Right lobe of liver (tissue), 6 donors: ENCODE data around the gene TNRC6C. TPM values are rescaled to one million over a fixed set of nuclear protein-coding genes. Genes with fewer than 3 reads are reported as not detected.
A peak's percentile ranks its signal among the peaks of the same experiment; 100 is the strongest.

Experiments used
- ATAC-seq, 4 donors: fragments of 200-7000 bp; cut with Tn5 transposase; one replicate each; pipeline ENCODE4 v1.9.1; 2020; ENCODE audit warnings: mild to moderate bottlenecking in 4 of 4, moderate library complexity in 4 of 4
- DNase-seq, 3 donors: peaks; one replicate each; pipeline ENCODE4 v3.0.0-alpha.2; 2020
- H3K27ac ChIP-seq, 3 donors: fragments of 200-600 bp; one replicate each; pipeline ENCODE4 v1.8.0; 2022
- H3K27me3 ChIP-seq, 2 donors: fragments of 200-600 bp; one replicate each; pipeline ENCODE4 v1.8.0; 2022
- H3K36me3 ChIP-seq, 4 donors: fragments of 200-600 bp; sonication (generic) in 1 of 4; one replicate each; pipeline versions ENCODE4 v1.5.1 to v1.8.0; 2017 to 2022; ENCODE audit warnings: control low read depth in 1 of 4
- H3K4me1 ChIP-seq, 4 donors: fragments of 200-600 bp; sonication (generic) in 1 of 4; one replicate each; pipeline versions ENCODE4 v1.5.1 to v1.8.0; 2017 to 2022; ENCODE audit warnings: control low read depth in 1 of 4
- H3K4me3 ChIP-seq, 3 donors: fragments of 200-600 bp; one replicate each; pipeline ENCODE4 v1.8.0; 2022
- H3K9me3 ChIP-seq, 4 donors: fragments of 200-600 bp; sonication (generic) in 1 of 4; one replicate each; pipeline versions ENCODE4 v1.5.1 to v1.8.0; 2017 to 2022; ENCODE audit warnings: control low read depth in 1 of 4
- POLR2A ChIP-seq: fragments of 450-650 bp; IDR thresholded peaks from one replicate; pipeline ENCODE4 v1.6.1; 2017; ENCODE audit warnings: antibody characterized with exemption, mild to moderate bottlenecking
- WGBS: methylation state at CpG from one replicate; pipeline ENCODE4 v1.1.6; 2018; ENCODE audit warnings: low coverage, low lambda C conversion rate; ENCODE audit not compliant: insufficient coverage; ENCODE audit errors: missing lambda C conversion rate; 5-methylcytosine and 5-hydroxymethylcytosine counted together
- intact Hi-C, 2 donors: fragments of 100-400 bp; cut with DNase I; formaldehyde crosslinking; loops; one replicate each; pipeline versions ENCODE4 v1.11.2 to v1.14.1; 2022
- total RNA-seq, 6 experiments: library from RNA; depleted of rRNA in 2 of 6; stranded (reverse); fragments of >200 nt in 2 of 6; fragmentation: NEBNext Ultra II Directional in 3 of 6; extraction: Animal tissue kit (Norgen Biotek cat#: 25700) in 3 of 6; gene quantifications; one replicate each; pipeline versions ENCODE4 v1.1.0 to v1.2.4, GENCODE V29; 2016 to 2023
- TF ChIP-seq, protein P1 (sequence below), 4 donors: fragments of 200-600 bp in 3 of 4; fragments of 450-650 bp in 1 of 4; IDR thresholded peaks; one replicate each; pipeline versions ENCODE4 v1.5.1 to v1.8.0; 2016 to 2022; ENCODE audit warnings: antibody characterized with exemption in 4 of 4, mild to moderate bottlenecking in 2 of 4
- donor health status: DM: no; HTN: yes; CAD: no.
- donor health status: DM: no; HTN: no; CAD: no.
- donor health status: DM: no; HTN: no; CAD: no.
- donor health status: DM: no; HTN: yes; CAD: no.
- donor health status: DM: no; HTN: yes; CAD: no.

TNRC6C gene
- total RNA-seq, 6 experiments from 2014 or later = 1.9 to 10.6 (median 7.7) TPM

DNA sequence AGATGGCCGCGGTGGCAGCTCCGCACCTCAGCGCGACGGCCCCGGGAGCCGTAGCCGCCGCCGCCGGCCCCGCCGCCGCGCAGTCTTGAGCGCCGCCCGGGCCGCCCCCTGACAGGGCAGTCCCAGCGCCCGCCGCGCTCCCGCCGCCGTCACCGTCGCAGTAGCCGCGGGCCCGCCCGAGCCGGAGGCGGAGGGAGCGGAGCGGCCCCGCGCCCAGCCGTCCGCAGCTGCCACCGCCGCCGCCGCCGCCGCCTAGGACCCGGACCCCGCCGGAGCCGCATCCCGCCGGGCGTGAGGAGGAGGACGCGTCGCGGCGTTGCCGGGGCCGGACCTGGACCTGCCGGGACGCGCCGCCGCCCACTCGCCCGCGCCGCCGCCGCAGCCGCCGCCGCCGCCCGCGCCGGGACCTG is 218 bp downstream of the TNRC6C start:
- H3K4me1 ChIP-seq = peaks cover 0 to 10% (median 0%) of the 10 kb centered on the region in 4 donors
- peak overlapping the region in 2 of 3 donors; percentile 40 to 92 for H3K27ac ChIP-seq
- H3K36me3 ChIP-seq = no peaks in the 10 kb centered on the region
- peak overlapping the region in 2 of 3 donors; percentile 25 to 73 for H3K4me3 ChIP-seq
- ATAC-seq = no peak
- no peaks in the 10 kb centered on the region for H3K27me3 ChIP-seq
- DNase-seq = no peak
- no CpG with 5 or more reads among the region's 79 CpGs for WGBS
- intact Hi-C loops = no loop called here
- no peak for TF ChIP-seq POLR2A
- TF ChIP-seq, protein P1, sequence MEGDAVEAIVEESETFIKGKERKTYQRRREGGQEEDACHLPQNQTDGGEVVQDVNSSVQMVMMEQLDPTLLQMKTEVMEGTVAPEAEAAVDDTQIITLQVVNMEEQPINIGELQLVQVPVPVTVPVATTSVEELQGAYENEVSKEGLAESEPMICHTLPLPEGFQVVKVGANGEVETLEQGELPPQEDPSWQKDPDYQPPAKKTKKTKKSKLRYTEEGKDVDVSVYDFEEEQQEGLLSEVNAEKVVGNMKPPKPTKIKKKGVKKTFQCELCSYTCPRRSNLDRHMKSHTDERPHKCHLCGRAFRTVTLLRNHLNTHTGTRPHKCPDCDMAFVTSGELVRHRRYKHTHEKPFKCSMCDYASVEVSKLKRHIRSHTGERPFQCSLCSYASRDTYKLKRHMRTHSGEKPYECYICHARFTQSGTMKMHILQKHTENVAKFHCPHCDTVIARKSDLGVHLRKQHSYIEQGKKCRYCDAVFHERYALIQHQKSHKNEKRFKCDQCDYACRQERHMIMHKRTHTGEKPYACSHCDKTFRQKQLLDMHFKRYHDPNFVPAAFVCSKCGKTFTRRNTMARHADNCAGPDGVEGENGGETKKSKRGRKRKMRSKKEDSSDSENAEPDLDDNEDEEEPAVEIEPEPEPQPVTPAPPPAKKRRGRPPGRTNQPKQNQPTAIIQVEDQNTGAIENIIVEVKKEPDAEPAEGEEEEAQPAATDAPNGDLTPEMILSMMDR (IDR thresholded peaks at IDR 0.05) = no peak
- no peaks in the 10 kb centered on the region for H3K9me3 ChIP-seq

- H3K27ac ChIP-seq = peak overlapping the region in 1 of 3 donors; percentile 92
Observed at GRCh38 chr17:77959126-77959925, 823 bp downstream of the TNRC6C start.

DNA sequence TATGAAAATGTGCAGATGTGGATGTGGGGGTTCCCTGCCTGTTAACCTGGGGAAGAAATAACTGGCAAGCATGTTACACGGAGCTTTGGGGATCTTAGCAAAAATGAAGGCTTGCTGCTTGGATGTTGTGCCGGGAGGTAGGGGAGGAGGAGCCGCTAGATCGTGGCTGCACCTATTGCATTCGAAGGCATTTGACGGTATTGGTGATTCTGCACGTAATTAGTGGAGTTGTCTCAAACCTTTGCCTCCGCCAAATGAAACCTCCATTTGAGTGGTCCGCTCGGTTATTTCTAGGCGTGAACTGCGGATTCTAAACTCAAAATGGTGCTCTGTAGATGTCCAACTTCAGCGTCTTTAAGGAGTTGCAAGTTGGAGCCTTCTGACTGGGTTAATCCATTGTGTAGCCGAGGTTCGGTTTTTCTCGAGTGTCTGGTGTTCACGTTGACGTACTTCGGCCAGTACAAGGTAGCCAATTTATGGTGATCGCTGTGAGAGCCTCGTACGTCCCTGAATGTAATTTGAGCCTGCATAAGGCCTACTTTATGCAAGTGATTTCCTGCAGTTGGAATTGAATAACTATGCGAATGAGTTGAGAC is 1.5 kb downstream of the TNRC6C start:
- WGBS = 58% methylated on average over 22 of the region's 23 CpGs
- H3K36me3 ChIP-seq = no peaks in the 10 kb centered on the region
- peaks cover 0 to 10% (median 0%) of the 10 kb centered on the region in 4 donors for H3K4me1 ChIP-seq
- TF ChIP-seq POLR2A = no peak
- TF ChIP-seq, protein P1 (IDR thresholded peaks at IDR 0.05) = no peak
- H3K27me3 ChIP-seq = no peaks in the 10 kb centered on the region
- no peaks in the 10 kb centered on the region for H3K9me3 ChIP-seq
- H3K4me3 ChIP-seq = peak overlapping the region; percentile 51 to 73 (median 56)
- intact Hi-C loops = no loop called here
- no peak overlapping the region for H3K27ac ChIP-seq
- ATAC-seq (no peak), DNase-seq (peak in 1 of 3 donors; percentile 39)

More at GRCh38 chr17:77959126-77959925, 823 bp downstream of the TNRC6C start:
- Histone ChIP-seq H3K4me3 (peak overlapping the region; percentile 51 to 73 (median 56)), H3K36me3 (no peaks in the 10 kb centered on the region), H3K4me1 (peaks cover 0 to 10% (median 0%) of the 10 kb centered on the region in 4 donors), H3K9me3 (no peaks in the 10 kb centered on the region), H3K27me3 (no peaks in the 10 kb centered on the region)
- WGBS = 0% methylated on average over 19 of the region's 92 CpGs
- peak in 2 of 3 donors; percentile 38 to 50 for DNase-seq
- intact Hi-C loops = no loop called here
- no peak for TF ChIP-seq POLR2A
- TF ChIP-seq, protein P1 (IDR thresholded peaks at IDR 0.05) = no peak
- ATAC-seq = no peak

DNA sequence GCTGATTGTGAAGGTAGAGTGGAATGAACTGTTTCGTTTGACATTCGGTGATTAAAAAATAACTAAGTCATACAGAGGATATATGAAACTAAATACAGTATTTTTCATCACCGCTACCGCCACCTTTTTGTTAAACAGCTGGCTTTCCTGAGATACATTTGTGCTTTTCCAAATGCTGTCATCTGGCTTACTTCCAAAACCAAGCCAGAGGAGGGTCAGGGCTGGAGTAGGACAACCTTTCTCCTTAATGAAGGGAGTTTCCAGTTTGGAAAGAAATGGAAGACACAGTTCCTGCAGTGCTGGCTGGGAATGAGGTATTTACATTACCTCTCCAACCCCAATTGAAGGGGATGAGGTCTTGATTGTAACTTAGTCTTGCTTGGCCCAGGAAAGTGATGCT is 3.2 kb downstream of the TNRC6C start:
- Histone ChIP-seq H3K27ac (no peak overlapping the region), H3K36me3 (no peaks in the 10 kb centered on the region), H3K4me3 (no peak overlapping the region), H3K27me3 (no peaks in the 10 kb centered on the region), H3K9me3 (no peaks in the 10 kb centered on the region), H3K4me1 (peaks cover 0 to 10% (median 0%) of the 10 kb centered on the region in 4 donors)
- intact Hi-C loops = no loop called here
- no peak for DNase-seq
- WGBS = 98% methylated on average over 4 of the region's 4 CpGs
- ATAC-seq = no peak
- TF ChIP-seq, protein P1 (IDR thresholded peaks at IDR 0.05) = no peak
- no peak for TF ChIP-seq POLR2A
